MM.1S (cell line): Measurements from ENCODE around the gene ABTB2.

Experiments
- CTCF ChIP-seq: fragments of 300-600 bp; sonication (generic); IDR thresholded peaks from 2 replicates; pipeline ENCODE4 v1.5.1; 2016; ENCODE audit warnings: antibody characterized with exemption, low read length, mixed read lengths
- EZH2 ChIP-seq: fragments of 300-600 bp; sonication (generic); optimal IDR thresholded peaks from 2 replicates; pipeline ENCODE3; 2017; ENCODE audit warnings: low read depth, mild to moderate bottlenecking, antibody characterized with exemption, low read length, mixed read lengths

- TF ChIP-seq CTCF (no peak), EZH2 (no peak)
These were observed 251.8 kb downstream of the ABTB2 start for GRCh38 chr11:34105957-34106504.
